ENCODE results near the gene PLEKHH1. TPM values are rescaled to one million over a fixed set of nuclear protein-coding genes. Genes with fewer than 3 reads are reported as not detected.

PLEKHH1 gene
- total RNA-seq, 1 experiment from 2014 or later: 35.3 TPM

DNA sequence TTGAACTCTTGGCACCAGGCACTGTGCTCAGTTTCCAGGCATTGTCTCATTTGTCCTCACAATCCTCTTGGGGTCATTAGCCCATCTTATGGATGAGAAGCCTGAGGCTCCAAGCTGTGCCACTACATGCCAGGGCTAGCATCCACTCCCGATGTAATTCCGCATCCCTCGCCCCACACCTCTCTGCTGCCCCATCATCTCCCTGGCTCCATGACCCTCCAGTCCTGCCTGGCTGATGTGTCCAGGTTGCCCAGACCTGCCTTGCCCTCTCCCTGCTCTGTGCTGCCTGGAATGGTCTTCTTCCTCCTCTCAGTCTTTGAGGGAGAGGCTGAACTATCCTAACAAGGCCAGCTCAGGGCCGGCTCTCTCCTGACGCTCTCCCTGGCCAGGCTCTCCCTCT, 39.5 kb downstream of the PLEKHH1 start:
- Histone ChIP-seq H3K9ac (ENCODE audit: extremely low read depth, insufficient read length, low read length) (no peak overlapping the region), H3K18ac (ENCODE audit: insufficient read length, low read depth, low read length) (no peak overlapping the region), H4K5ac (ENCODE audit: insufficient read length, low read depth, low read length) (no peak overlapping the region), H3T11ph (ENCODE audit: low read length) (no peak overlapping the region), H3K23me2 (ENCODE audit: insufficient read length, low read depth, low read length, poor library complexity, severe bottlenecking) (no peaks in the 10 kb centered on the region), H3K79me2 (ENCODE audit: insufficient read depth, low read length) (no peaks in the 10 kb centered on the region), H4K8ac (replicated peaks; ENCODE audit: insufficient read length, low read depth, low read length) (no peak overlapping the region), H2BK20ac (ENCODE audit: low read depth, low read length, poor library complexity, severe bottlenecking) (no peak overlapping the region), H3K56ac (ENCODE audit: insufficient read length, low read depth, low read length) (no peak overlapping the region), H3K4me2 (ENCODE audit: insufficient read depth, insufficient read length, low read length) (no peak overlapping the region), H3K23ac (ENCODE audit: insufficient read length, low read depth, low read length) (no peak overlapping the region), H3K27me3 (ENCODE audit: insufficient read depth, low read length) (no peaks in the 10 kb centered on the region), H2BK120ac (ENCODE audit: low read depth, low read length, poor library complexity, severe bottlenecking) (no peak overlapping the region), H2BK12ac (ENCODE audit: insufficient read length, low read depth, low read length) (no peak overlapping the region), H4K20me1 (ENCODE audit: control insufficient read depth, insufficient read depth, insufficient read length) (no peaks in the 10 kb centered on the region), H3K27ac (ENCODE audit: insufficient read length, low read depth, low read length) (no peak overlapping the region), H2BK15ac (ENCODE audit: low read depth, low read length) (no peak overlapping the region), H3K4ac (ENCODE audit: low read depth, low read length) (no peak overlapping the region), H2AFZ (ENCODE audit: low read length) (no peak overlapping the region), H3K9me3 (ENCODE audit: control insufficient read depth, low read depth, low read length) (no peaks in the 10 kb centered on the region), H3K14ac (ENCODE audit: insufficient read depth, low read length) (no peak overlapping the region), H3K4me1 (ENCODE audit: insufficient read depth, low read length) (no peaks in the 10 kb centered on the region), H3K79me1 (ENCODE audit: insufficient read depth, low read depth, low read length, poor library complexity, severe bottlenecking) (no peaks in the 10 kb centered on the region), H4K91ac (ENCODE audit: insufficient read length, low read depth, low read length) (no peak overlapping the region), H2BK5ac (ENCODE audit: insufficient read length, low read length) (no peak overlapping the region), H2AK5ac (ENCODE audit: insufficient read length, low read length) (no peak overlapping the region)
- no peaks in the 10 kb centered on the region for H3K9me3 Mint-ChIP-seq
- no peak overlapping the region; a peak in 1 of 7 replicates for H3K27ac Mint-ChIP-seq
- H3K36me3 Mint-ChIP-seq (ENCODE audit: insufficient read depth in 1 of 3, low read depth in 3 of 3): peaks cover 5 to 37% (median 11%) of the 10 kb centered on the region in 3 experiments; a peak in 5 of 7 replicates
- no peak overlapping the region; a peak in 1 of 5 replicates for H3K4me3 Mint-ChIP-seq
- no peaks in the 10 kb centered on the region for H3K27me3 Mint-ChIP-seq (ENCODE audit: low read depth)
- no CpG with 5 or more reads among the region's 5 CpGs for WGBS (ENCODE audit: extremely low coverage, insufficient read length, low lambda C conversion rate)
- TF ChIP-seq, protein P1, sequence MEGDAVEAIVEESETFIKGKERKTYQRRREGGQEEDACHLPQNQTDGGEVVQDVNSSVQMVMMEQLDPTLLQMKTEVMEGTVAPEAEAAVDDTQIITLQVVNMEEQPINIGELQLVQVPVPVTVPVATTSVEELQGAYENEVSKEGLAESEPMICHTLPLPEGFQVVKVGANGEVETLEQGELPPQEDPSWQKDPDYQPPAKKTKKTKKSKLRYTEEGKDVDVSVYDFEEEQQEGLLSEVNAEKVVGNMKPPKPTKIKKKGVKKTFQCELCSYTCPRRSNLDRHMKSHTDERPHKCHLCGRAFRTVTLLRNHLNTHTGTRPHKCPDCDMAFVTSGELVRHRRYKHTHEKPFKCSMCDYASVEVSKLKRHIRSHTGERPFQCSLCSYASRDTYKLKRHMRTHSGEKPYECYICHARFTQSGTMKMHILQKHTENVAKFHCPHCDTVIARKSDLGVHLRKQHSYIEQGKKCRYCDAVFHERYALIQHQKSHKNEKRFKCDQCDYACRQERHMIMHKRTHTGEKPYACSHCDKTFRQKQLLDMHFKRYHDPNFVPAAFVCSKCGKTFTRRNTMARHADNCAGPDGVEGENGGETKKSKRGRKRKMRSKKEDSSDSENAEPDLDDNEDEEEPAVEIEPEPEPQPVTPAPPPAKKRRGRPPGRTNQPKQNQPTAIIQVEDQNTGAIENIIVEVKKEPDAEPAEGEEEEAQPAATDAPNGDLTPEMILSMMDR (conservative IDR thresholded peaks at IDR 0.05): no peak
- no peak for DNase-seq
- H3K4me1 Mint-ChIP-seq: peaks cover 2 to 7% of the 10 kb centered on the region in 2 experiments

Measured in H9 (cell line).